SK-N-SH treated with all-trans-retinoic acid at 6 μM for 48 hours (cell line): ENCODE results near the gene ZNF142.

Source experiments
- ATAC-seq: fragments of 200-7000 bp; cut with Tn5 transposase; 3 replicates; pipeline ENCODE4 v1.9.1; 2020; ENCODE audit warnings: mild to moderate bottlenecking, moderate library complexity
- GLIS3 ChIP-seq: fragments of 250-450 bp; sonication (Bioruptor Pico); IDR thresholded peaks from 2 replicates; pipeline ENCODE4 v1.5.0; 2020; ENCODE audit warnings: mild to moderate bottlenecking, moderate library complexity
- OSR1 ChIP-seq: fragments of 250-450 bp; sonication (Bioruptor Pico); IDR thresholded peaks from 2 replicates; pipeline ENCODE4 v1.8.0; 2022; ENCODE audit warnings: moderate library complexity, mild to moderate bottlenecking, inconsistent platforms
- PPARA ChIP-seq: fragments of 250-450 bp; sonication (Bioruptor Pico); IDR thresholded peaks from 2 replicates; pipeline ENCODE4 v1.5.0; 2020; ENCODE audit warnings: mild to moderate bottlenecking, borderline replicate concordance
- RARB ChIP-seq: fragments of 250-450 bp; sonication (Bioruptor Pico); IDR thresholded peaks from 2 replicates; pipeline ENCODE4 v1.8.0; 2021; ENCODE audit warnings: mild to moderate bottlenecking, moderate library complexity
- TCF4 ChIP-seq: fragments of 250-450 bp; sonication (Bioruptor Pico); IDR thresholded peaks from 2 replicates; pipeline ENCODE4 v1.8.0; 2021; ENCODE audit warnings: mild to moderate bottlenecking, moderate library complexity, borderline replicate concordance
- TOX ChIP-seq: fragments of 250-450 bp; sonication (Bioruptor Pico); IDR thresholded peaks from 2 replicates; pipeline ENCODE4 v1.8.0; 2021; ENCODE audit warnings: mild to moderate bottlenecking, moderate library complexity, borderline replicate concordance
- ZFP3 ChIP-seq: fragments of 250-450 bp; sonication (Bioruptor Pico); IDR thresholded peaks from 2 replicates; pipeline ENCODE4 v1.5.0; 2020; ENCODE audit warnings: mild to moderate bottlenecking, moderate library complexity
- ZFP30 ChIP-seq: fragments of 450-650 bp; formaldehyde crosslinking; IDR thresholded peaks from 2 replicates; pipeline ENCODE4 v1.5.0; 2022; ENCODE audit warnings: mild to moderate bottlenecking, moderate library complexity
- ZNF70 ChIP-seq: fragments of 450-650 bp; formaldehyde crosslinking; IDR thresholded peaks from 2 replicates; pipeline ENCODE4 v1.5.0; 2020; ENCODE audit warnings: mild to moderate bottlenecking, moderate library complexity
- ZNF8 ChIP-seq: fragments of 450-650 bp; formaldehyde crosslinking; IDR thresholded peaks from 2 replicates; pipeline ENCODE4 v1.5.0; 2020; ENCODE audit warnings: mild to moderate bottlenecking, moderate library complexity
- TF ChIP-seq, protein P1 (sequence below): fragments of 250-450 bp; sonication (Bioruptor Pico); IDR thresholded peaks from 2 replicates; pipeline ENCODE4 v1.8.0; 2021; ENCODE audit warnings: low read depth, mild to moderate bottlenecking, moderate library complexity, borderline replicate concordance
- TF ChIP-seq, protein P2 (sequence below): fragments of 250-450 bp; sonication (Bioruptor Pico); IDR thresholded peaks from 2 replicates; pipeline ENCODE4 v1.5.0; 2020; ENCODE audit warnings: mild to moderate bottlenecking, moderate library complexity
- TF ChIP-seq, protein P3 (sequence below): fragments of 250-450 bp; sonication (Bioruptor Pico); IDR thresholded peaks from 2 replicates; pipeline ENCODE4 v1.8.0; 2020; ENCODE audit warnings: mild to moderate bottlenecking, moderate library complexity, borderline replicate concordance

The ZNF142 gene

DNA sequence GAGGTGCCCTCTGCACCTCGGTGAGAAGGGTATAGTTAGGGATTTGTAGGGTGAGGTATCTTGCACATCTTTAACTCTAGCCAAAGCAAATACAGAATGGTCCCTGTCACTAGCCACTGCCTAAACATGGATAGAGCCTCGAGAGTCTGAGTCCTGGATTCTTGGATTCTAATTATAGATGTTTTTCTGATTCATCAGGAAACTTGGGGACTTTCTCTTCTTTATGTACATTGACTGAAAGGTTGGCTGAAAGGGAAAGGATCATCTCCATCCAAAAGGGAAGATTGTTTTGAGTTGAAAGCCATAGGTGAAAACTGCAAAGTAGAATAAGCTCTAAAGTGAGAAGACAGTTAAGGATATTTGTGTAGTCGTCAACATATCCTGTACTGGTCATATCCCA, 20.6 kb upstream of the ZNF142 start:
- no peak for ATAC-seq
- TF ChIP-seq TCF4 (CRISPR knock-in tag) (no peak), ZFP3 (CRISPR knock-in tag) (no peak), ZNF8 (CRISPR knock-in tag) (no peak)
- TF ChIP-seq, protein P1, sequence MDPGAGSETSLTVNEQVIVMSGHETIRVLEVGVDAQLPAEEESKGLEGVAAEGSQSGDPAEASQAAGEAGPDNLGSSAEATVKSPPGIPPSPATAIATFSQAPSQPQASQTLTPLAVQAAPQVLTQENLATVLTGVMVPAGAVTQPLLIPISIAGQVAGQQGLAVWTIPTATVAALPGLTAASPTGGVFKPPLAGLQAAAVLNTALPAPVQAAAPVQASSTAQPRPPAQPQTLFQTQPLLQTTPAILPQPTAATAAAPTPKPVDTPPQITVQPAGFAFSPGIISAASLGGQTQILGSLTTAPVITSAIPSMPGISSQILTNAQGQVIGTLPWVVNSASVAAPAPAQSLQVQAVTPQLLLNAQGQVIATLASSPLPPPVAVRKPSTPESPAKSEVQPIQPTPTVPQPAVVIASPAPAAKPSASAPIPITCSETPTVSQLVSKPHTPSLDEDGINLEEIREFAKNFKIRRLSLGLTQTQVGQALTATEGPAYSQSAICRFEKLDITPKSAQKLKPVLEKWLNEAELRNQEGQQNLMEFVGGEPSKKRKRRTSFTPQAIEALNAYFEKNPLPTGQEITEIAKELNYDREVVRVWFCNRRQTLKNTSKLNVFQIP (CRISPR knock-in tag) = no peak

DNA sequence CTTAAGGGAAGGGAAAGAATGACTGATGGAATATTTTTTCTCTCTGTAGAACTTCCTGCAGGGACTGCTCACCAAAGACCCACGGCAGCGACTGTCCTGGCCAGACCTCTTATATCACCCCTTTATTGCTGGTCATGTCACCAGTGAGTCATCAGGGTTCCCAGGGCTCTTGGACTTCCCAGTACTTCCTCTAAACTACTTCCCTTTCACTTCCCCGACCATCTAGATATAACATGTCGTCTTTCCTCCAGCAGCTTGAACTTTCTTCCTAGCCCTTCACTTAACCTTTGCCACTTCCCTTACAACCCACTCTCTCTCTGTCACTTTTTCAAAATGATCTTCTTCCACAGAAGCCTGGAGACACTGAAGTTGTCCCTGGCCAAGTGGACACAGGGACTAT, 19.7 kb upstream of the ZNF142 start:
- no peak for ATAC-seq
- TF ChIP-seq, protein P1 (CRISPR knock-in tag) = no peak
- TF ChIP-seq PPARA (CRISPR knock-in tag) = no peak
- no peak for TF ChIP-seq TOX (CRISPR knock-in tag)

DNA sequence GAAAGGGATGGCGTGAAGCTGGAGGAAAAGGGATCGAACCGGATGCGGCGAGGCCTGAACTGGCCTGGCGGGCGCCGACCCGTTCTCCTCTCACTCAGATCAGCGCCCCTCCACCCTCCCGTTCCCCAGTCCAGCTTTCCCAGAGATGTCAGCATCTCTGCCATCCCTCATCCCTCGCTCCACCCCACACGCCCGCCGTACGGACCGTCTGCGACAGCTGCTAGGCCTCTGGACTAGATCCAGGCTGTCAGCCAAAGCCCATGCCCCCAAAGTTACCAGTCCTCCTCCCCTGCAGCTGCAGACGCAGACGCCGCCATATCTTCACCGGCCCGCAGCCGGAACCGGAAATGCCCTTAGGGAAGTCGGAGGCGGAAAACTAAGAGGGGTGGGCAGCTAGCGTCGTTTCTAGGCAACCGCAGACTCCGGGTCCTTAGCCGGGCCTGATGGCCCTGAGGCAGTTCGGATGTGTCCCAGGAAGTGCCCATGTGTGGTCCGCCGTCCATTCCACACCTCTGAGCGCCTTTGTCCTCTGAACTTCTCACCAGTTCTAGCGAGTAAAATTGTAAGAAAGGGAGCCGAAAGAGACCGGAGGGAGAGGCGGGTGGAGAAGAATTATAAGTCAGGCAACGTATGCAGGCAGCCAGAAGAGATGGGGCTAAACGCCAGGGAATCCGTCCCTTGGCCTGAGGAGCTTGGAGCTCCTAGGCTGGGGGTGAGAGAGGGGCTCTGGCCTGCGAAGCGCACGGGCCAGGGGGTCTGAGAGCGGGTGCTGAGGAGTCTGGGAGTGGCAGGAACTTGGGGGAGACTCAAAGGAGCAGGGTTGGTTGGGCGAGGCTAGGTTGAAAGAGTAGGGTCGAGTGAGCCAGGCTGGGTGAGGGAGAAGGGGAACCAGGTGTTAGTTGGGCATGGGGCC, 12.5 kb upstream of the ZNF142 start, which contains the start of the genes RNF25 and STK36:
RNF25 (minus strand) TSS at position 349 of the 913 bp plus-strand sequence; CDS start at position 317, 32 bp downstream.
STK36 (plus strand) TSS at position 433 of the 913 bp plus-strand sequence. CDS start 744 bp downstream, outside the sequence.
- peak; percentile 98 for ATAC-seq
- TF ChIP-seq ZFP30 (CRISPR knock-in tag) (0 out of 2 replicates have a peak, but pooled peaks have one; percentile 0), RARB (no peak), OSR1 (no peak), GLIS3 (CRISPR knock-in tag) (no peak), ZNF8 (CRISPR knock-in tag) (no peak), ZNF70 (CRISPR knock-in tag) (no peak)
- TF ChIP-seq, protein P2, sequence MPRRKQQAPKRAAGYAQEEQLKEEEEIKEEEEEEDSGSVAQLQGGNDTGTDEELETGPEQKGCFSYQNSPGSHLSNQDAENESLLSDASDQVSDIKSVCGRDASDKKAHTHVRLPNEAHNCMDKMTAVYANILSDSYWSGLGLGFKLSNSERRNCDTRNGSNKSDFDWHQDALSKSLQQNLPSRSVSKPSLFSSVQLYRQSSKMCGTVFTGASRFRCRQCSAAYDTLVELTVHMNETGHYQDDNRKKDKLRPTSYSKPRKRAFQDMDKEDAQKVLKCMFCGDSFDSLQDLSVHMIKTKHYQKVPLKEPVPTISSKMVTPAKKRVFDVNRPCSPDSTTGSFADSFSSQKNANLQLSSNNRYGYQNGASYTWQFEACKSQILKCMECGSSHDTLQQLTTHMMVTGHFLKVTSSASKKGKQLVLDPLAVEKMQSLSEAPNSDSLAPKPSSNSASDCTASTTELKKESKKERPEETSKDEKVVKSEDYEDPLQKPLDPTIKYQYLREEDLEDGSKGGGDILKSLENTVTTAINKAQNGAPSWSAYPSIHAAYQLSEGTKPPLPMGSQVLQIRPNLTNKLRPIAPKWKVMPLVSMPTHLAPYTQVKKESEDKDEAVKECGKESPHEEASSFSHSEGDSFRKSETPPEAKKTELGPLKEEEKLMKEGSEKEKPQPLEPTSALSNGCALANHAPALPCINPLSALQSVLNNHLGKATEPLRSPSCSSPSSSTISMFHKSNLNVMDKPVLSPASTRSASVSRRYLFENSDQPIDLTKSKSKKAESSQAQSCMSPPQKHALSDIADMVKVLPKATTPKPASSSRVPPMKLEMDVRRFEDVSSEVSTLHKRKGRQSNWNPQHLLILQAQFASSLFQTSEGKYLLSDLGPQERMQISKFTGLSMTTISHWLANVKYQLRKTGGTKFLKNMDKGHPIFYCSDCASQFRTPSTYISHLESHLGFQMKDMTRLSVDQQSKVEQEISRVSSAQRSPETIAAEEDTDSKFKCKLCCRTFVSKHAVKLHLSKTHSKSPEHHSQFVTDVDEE (CRISPR knock-in tag) = no peak
- TF ChIP-seq, protein P3, sequence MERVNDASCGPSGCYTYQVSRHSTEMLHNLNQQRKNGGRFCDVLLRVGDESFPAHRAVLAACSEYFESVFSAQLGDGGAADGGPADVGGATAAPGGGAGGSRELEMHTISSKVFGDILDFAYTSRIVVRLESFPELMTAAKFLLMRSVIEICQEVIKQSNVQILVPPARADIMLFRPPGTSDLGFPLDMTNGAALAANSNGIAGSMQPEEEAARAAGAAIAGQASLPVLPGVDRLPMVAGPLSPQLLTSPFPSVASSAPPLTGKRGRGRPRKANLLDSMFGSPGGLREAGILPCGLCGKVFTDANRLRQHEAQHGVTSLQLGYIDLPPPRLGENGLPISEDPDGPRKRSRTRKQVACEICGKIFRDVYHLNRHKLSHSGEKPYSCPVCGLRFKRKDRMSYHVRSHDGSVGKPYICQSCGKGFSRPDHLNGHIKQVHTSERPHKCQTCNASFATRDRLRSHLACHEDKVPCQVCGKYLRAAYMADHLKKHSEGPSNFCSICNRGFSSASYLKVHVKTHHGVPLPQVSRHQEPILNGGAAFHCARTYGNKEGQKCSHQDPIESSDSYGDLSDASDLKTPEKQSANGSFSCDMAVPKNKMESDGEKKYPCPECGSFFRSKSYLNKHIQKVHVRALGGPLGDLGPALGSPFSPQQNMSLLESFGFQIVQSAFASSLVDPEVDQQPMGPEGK (CRISPR knock-in tag) = no peak

DNA sequence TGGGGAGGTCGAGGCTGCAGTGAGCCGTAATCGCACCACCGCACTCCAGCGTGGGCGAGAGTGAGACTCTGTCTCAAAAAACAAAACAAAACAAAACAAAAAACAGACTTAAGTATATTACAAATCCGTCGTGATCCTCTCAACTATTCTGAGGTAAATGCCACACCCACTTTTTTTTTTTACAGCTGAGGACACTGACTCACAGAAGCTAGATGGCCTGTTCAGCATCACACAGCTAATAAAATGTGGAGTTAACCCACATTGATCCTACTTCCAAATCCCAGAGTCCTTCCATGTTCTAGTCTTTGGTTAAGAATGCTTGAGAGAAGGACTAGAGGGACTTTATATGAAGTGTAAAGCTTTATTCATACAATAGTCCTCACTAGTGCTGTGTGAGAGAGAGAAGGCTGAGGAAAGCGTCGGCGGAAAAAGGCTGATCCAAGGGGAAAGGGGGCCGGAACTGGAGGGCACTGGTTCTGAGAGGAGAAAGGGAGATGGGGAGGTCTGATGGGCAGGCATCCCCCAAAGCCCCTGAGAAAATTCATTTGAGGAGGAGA, 11.8 kb upstream of the ZNF142 start:
- TF ChIP-seq, protein P2 (CRISPR knock-in tag) = no peak
- TF ChIP-seq ZFP30 (CRISPR knock-in tag) (0 out of 2 replicates have a peak, but pooled peaks have one; percentile 3), OSR1 (no peak), ZNF8 (CRISPR knock-in tag) (no peak), ZNF70 (CRISPR knock-in tag) (no peak)
- TF ChIP-seq, all 23 proteins: peak for 1
- ATAC-seq = peak; percentile 35
